Caco-2 (cell line): Measurements from ENCODE around the gene TNFRSF13B. TPM values are rescaled to one million over a fixed set of nuclear protein-coding genes. Genes with fewer than 3 reads are reported as not detected.

Experiments used
- BruUV-seq: library from RNA; stranded (reverse); fragments of 400-500 nt; replicated peaks from 2 replicates; lab custom pipeline; 2021; lab: Mats Ljungman, UMichigan
- CTCF ChIA-PET: fragments of 300-600 bp; sonication (Branson Sonifier 250); formaldehyde crosslinking; loops from one replicate; lab custom pipeline; 2022; ENCODE audit warnings: antibody characterized with exemption; lab: Charles Lee
- POLR2A ChIA-PET: fragments of 300-600 bp; sonication (Branson Sonifier 250); formaldehyde crosslinking; loops from one replicate; lab custom pipeline; 2022; ENCODE audit warnings: antibody characterized with exemption; lab: Charles Lee
- DNase-seq, 2 experiments: peaks; one replicate each; pipeline versions ENCODE4 v3.0.0 to v3.0.0-alpha.2; 2020 to 2022
- H3K27me3 ChIP-seq: replicated peaks from 2 replicates; pipeline ENCODE4 v1.6.0; 2011; ENCODE audit warnings: low read length; ENCODE audit not compliant: control insufficient read depth, insufficient read depth
- H3K36me3 ChIP-seq: 2 replicates; pipeline ENCODE4 v1.5.1; 2011; ENCODE audit warnings: low read length; ENCODE audit not compliant: control insufficient read depth, insufficient read depth
- H3K4me1 ChIP-seq: fragments of 250-450 bp; sonication (Bioruptor Pico); 2 replicates; pipeline ENCODE4 v1.5.1; 2020; ENCODE audit warnings: mild to moderate bottlenecking
- H3K4me3 ChIP-seq: 2 replicates; pipeline ENCODE4 v1.5.1; 2011; ENCODE audit warnings: low read depth, mild to moderate bottlenecking, control low read depth, low read length
- H3K9me3 ChIP-seq: fragments of 250-450 bp; sonication (Bioruptor Pico); 2 replicates; pipeline ENCODE4 v1.5.1; 2020; ENCODE audit warnings: mild to moderate bottlenecking, moderate library complexity
- H3K27ac Mint-ChIP-seq: one replicate; pipeline ENCODE4 v1.8.0; 2022; ENCODE audit warnings: mixed read lengths; ENCODE audit not compliant: unreplicated experiment
- H3K27me3 Mint-ChIP-seq: one replicate; pipeline ENCODE4 v1.8.0; 2022; ENCODE audit warnings: mixed read lengths; ENCODE audit not compliant: insufficient read depth, unreplicated experiment
- H3K36me3 Mint-ChIP-seq: one replicate; pipeline ENCODE4 v1.8.0; 2022; ENCODE audit warnings: mild to moderate bottlenecking, mixed read lengths; ENCODE audit not compliant: insufficient read depth, unreplicated experiment
- H3K4me1 Mint-ChIP-seq: one replicate; pipeline ENCODE4 v1.8.0; 2022; ENCODE audit warnings: low read depth, mixed read lengths; ENCODE audit not compliant: unreplicated experiment
- H3K4me3 Mint-ChIP-seq: one replicate; pipeline ENCODE4 v1.8.0; 2022; ENCODE audit warnings: mild to moderate bottlenecking, moderate library complexity, mixed read lengths; ENCODE audit not compliant: unreplicated experiment
- H3K9me3 Mint-ChIP-seq: one replicate; pipeline ENCODE4 v1.8.0; 2022; ENCODE audit warnings: mixed read lengths; ENCODE audit not compliant: unreplicated experiment
- CTCF ChIP-seq, 2 experiments: fragments of 200-600 bp in 1 of 2; IDR thresholded peaks; 1 replicate in 1 of 2; 2 replicates in 1 of 2; pipeline versions ENCODE4 v1.5.1 to v1.8.0; 2011 to 2022; ENCODE audit warnings: antibody characterized with exemption in 1 of 2, control low read depth in 1 of 2, inconsistent platforms in 1 of 2, low read depth in 1 of 2, low read length in 1 of 2, mild to moderate bottlenecking in 1 of 2, moderate library complexity in 1 of 2; ENCODE audit not compliant: insufficient read depth in 1 of 2, severe bottlenecking in 1 of 2, unreplicated experiment in 1 of 2
- intact Hi-C: fragments of 100-400 bp; cut with micrococcal nuclease; formaldehyde crosslinking; loops from one replicate; pipeline ENCODE4 v1.10.0; 2022; ENCODE audit not compliant: unreplicated experiment
- total RNA-seq: library from RNA; stranded (reverse); gene quantifications from 2 replicates; pipeline ENCODE4 v1.2.3, GENCODE V29; 2022

The TNFRSF13B gene
- total RNA-seq, 1 experiment from 2014 or later: not detected

GRCh38 chr17:16975277-16975651 lies 3.3 kb upstream of the TNFRSF13B start:
- no peak for DNase-seq
- Histone ChIP-seq H3K9me3 (no peaks in the 10 kb centered on the region), H3K27me3 (no peaks in the 10 kb centered on the region), H3K36me3 (no peaks in the 10 kb centered on the region), H3K4me1 (0 out of 2 replicates have a peak, but pooled peaks cover 4% of the 10 kb centered on the region), H3K4me3 (no peak overlapping the region)
- intact Hi-C loops: no loop called here
- no peaks in the 10 kb centered on the region for H3K9me3 Mint-ChIP-seq
- no peak overlapping the region for H3K4me3 Mint-ChIP-seq
- no peaks in the 10 kb centered on the region for H3K36me3 Mint-ChIP-seq
- ChIA-PET POLR2A (no interaction called here), CTCF (no interaction called here)
- no peak for TF ChIP-seq CTCF (IDR thresholded peaks at IDR 0.05; ENCODE audit: insufficient read depth in 1 of 2, low read depth in 1 of 2, low read length in 1 of 2, severe bottlenecking in 1 of 2, unreplicated experiment in 1 of 2)
- peaks cover 5% of the 10 kb centered on the region for H3K4me1 Mint-ChIP-seq
- peaks cover 10% of the 10 kb centered on the region for H3K27me3 Mint-ChIP-seq
- BruUV-seq: no TSS peak
- H3K27ac Mint-ChIP-seq: no peak overlapping the region

- no TSS peak for BruUV-seq
- no peak for DNase-seq
These were observed 2.8 kb upstream of the TNFRSF13B start for GRCh38 chr17:16974569-16975276.

More at GRCh38 chr17:16974569-16975276, 2.8 kb upstream of the TNFRSF13B start:
- Histone ChIP-seq H3K27me3 (no peaks in the 10 kb centered on the region; the same call in 1 of the 2 replicates), H3K9me3 (no peaks in the 10 kb centered on the region), H3K4me3 (no peak overlapping the region), H3K4me1 (0 out of 2 replicates have a peak, but pooled peaks cover 4% of the 10 kb centered on the region), H3K36me3 (no peaks in the 10 kb centered on the region)
- Mint-ChIP-seq H3K36me3 (no peaks in the 10 kb centered on the region), H3K27me3 (peaks cover 10% of the 10 kb centered on the region), H3K4me3 (no peak overlapping the region), H3K4me1 (peaks cover 5% of the 10 kb centered on the region), H3K27ac (no peak overlapping the region), H3K9me3 (no peaks in the 10 kb centered on the region)
- ChIA-PET POLR2A (no interaction called here), CTCF (interaction anchor here (0.6 kb wide), 1 partner anchor 17 kb away, joined by 4 read pairs; no protein-coding TSS in a partner anchor)
- intact Hi-C loops: no loop called here
- no peak for TF ChIP-seq CTCF (IDR thresholded peaks at IDR 0.05; ENCODE audit: insufficient read depth in 1 of 2, low read depth in 1 of 2, low read length in 1 of 2, severe bottlenecking in 1 of 2, unreplicated experiment in 1 of 2)
